HG03575 (cell line): ENCODE data around the gene GID8.

Source experiments
- ATAC-seq: cut with Tn5 transposase; IDR thresholded peaks from one replicate; pipeline ENCODE4 v1.9.1; 2021; ENCODE audit not compliant: unreplicated experiment, insufficient number of reproducible peaks, low FRiP score; ENCODE audit errors: extremely low read depth

GID8 gene

GRCh38 chr20:62991196-62991807 lies 53.4 kb downstream of the GID8 start:
- no peak for ATAC-seq

GRCh38 chr20:62991863-62992262 lies 53.9 kb downstream of the GID8 start:
- ATAC-seq, result no peak

GRCh38 chr20:62993856-62994494 lies 56.0 kb downstream of the GID8 start:
- ATAC-seq, result no peak

- no peak for ATAC-seq
These were observed 56.9 kb downstream of the GID8 start for GRCh38 chr20:62994869-62995281.

- no peak for ATAC-seq
These were observed 57.5 kb downstream of the GID8 start for GRCh38 chr20:62995481-62995880.

- no peak for ATAC-seq
These were observed 58.1 kb downstream of the GID8 start for GRCh38 chr20:62995898-62996595.

GRCh38 chr20:62996596-62996982 lies 58.6 kb downstream of the GID8 start:
- ATAC-seq, result no peak

- ATAC-seq, result no peak
These were observed 59.6 kb downstream of the GID8 start for GRCh38 chr20:62997417-62998035.
